ENCODE measurements around the gene LRP5.

LRP5 gene

GRCh38 chr11:68372625-68373024, 60.2 kb downstream of the LRP5 start:
- DNase-seq: no peak

- DNase-seq: no peak
Observed at GRCh38 chr11:68373189-68373814, 60.9 kb downstream of the LRP5 start.

GRCh38 chr11:68373815-68374501, 61.6 kb downstream of the LRP5 start:
- no peak for DNase-seq

GRCh38 chr11:68374531-68374930, 62.1 kb downstream of the LRP5 start:
- DNase-seq: no peak

GRCh38 chr11:68375337-68375736, 62.9 kb downstream of the LRP5 start:
- DNase-seq: no peak

GRCh38 chr11:68375766-68376165, 63.4 kb downstream of the LRP5 start:
- no peak for DNase-seq

GRCh38 chr11:68377389-68377795, 65.0 kb downstream of the LRP5 start:
- DNase-seq: no peak

- DNase-seq: no peak
Observed at GRCh38 chr11:68379206-68379605, 66.8 kb downstream of the LRP5 start.

- no peak for DNase-seq
Observed at GRCh38 chr11:68380786-68381622, 68.6 kb downstream of the LRP5 start.

- DNase-seq: no peak
Observed at GRCh38 chr11:68381716-68382115, 69.3 kb downstream of the LRP5 start.

GRCh38 chr11:68382358-68382998, 70.1 kb downstream of the LRP5 start:
- no peak for DNase-seq

GRCh38 chr11:68383976-68384501, 71.6 kb downstream of the LRP5 start:
- peak; percentile 74 for DNase-seq

GRCh38 chr11:68384530-68385081, 72.2 kb downstream of the LRP5 start:
- DNase-seq: no peak

- DNase-seq: no peak
Observed at GRCh38 chr11:68385128-68385527, 72.7 kb downstream of the LRP5 start.

GRCh38 chr11:68386331-68386978, 74.1 kb downstream of the LRP5 start:
- no peak for DNase-seq

GRCh38 chr11:68387840-68388239, 75.4 kb downstream of the LRP5 start:
- no peak for DNase-seq

GRCh38 chr11:68388595-68389198, 76.3 kb downstream of the LRP5 start:
- no peak for DNase-seq

- no peak for DNase-seq
Observed at GRCh38 chr11:68390315-68390714, 77.9 kb downstream of the LRP5 start.

- DNase-seq: no peak
Observed at GRCh38 chr11:68392822-68393221, 80.4 kb downstream of the LRP5 start.

- DNase-seq: no peak
Observed at GRCh38 chr11:68396516-68396915, 84.1 kb downstream of the LRP5 start.

- DNase-seq: no peak
Observed at GRCh38 chr11:68397256-68397655, 84.9 kb downstream of the LRP5 start.
